Endothelial cell of umbilical vein (primary cell): Measurements from ENCODE around the gene MACROD2. TPM values are rescaled to one million over a fixed set of nuclear protein-coding genes. Genes with fewer than 3 reads are reported as not detected.

Source experiments
- BruUV-seq: library from RNA; stranded (reverse); fragments of 400-500 nt; replicated peaks from 2 replicates; lab custom pipeline; 2021; lab: Mats Ljungman, UMichigan
- CTCF ChIA-PET: fragments of 300-600, 350-600 bp; sonication (Branson Sonifier 250); formaldehyde crosslinking; loops from one replicate; lab custom pipeline; 2021; ENCODE audit warnings: antibody characterized with exemption, inconsistent platforms; lab: Charles Lee
- POLR2A ChIA-PET: fragments of 300-600, 350-600 bp; sonication (Branson Sonifier 250); formaldehyde crosslinking; loops from one replicate; lab custom pipeline; 2021; ENCODE audit warnings: antibody characterized with exemption, inconsistent platforms; lab: Charles Lee
- DNase-seq: peaks from one replicate; pipeline ENCODE4 v3.0.0-alpha.2; 2011; ENCODE audit warnings: low read depth, low spot score
- FAIRE-seq: peaks from 2 replicates; lab custom pipeline; 2011; peaks lifted over from hg19 to GRCh38; lab: Jason Lieb, UNC
- H2AFZ ChIP-seq: 2 replicates; pipeline ENCODE4 v1.6.0; 2012; ENCODE audit warnings: low read depth, low read length, control low read depth, inconsistent platforms
- H3K27ac ChIP-seq: 2 replicates; pipeline ENCODE4 v1.5.1; 2011; ENCODE audit warnings: low read depth, mild to moderate bottlenecking, control low read depth, low read length, moderate library complexity; ENCODE audit not compliant: insufficient read depth
- H3K27me3 ChIP-seq, 2 experiments: 2 replicates each; pipeline versions ENCODE4 v1.6.0 to v1.6.1; 2011; ENCODE audit warnings: low read length in 2 of 2, mixed read lengths in 1 of 2; ENCODE audit not compliant: control insufficient read depth in 2 of 2, insufficient read depth in 2 of 2
- H3K36me3 ChIP-seq, 2 experiments: 2 replicates in 1 of 2; 3 replicates in 1 of 2; pipeline ENCODE4 v1.5.1; 2011; ENCODE audit warnings: low read length in 2 of 2, mild to moderate bottlenecking in 1 of 2, moderate library complexity in 1 of 2; ENCODE audit not compliant: control insufficient read depth in 2 of 2, insufficient read depth in 2 of 2; ENCODE audit errors: extremely low read depth in 1 of 2
- H3K4me1 ChIP-seq: 3 replicates; pipeline ENCODE4 v1.5.1; 2011; ENCODE audit warnings: mild to moderate bottlenecking, low read length; ENCODE audit not compliant: control insufficient read depth, insufficient read depth; ENCODE audit errors: extremely low read depth
- H3K4me2 ChIP-seq: 2 replicates; pipeline ENCODE4 v1.6.1; 2011; ENCODE audit warnings: low read length, control low read depth, mixed read lengths; ENCODE audit not compliant: insufficient read depth
- H3K4me3 ChIP-seq, 3 experiments: fragments of 200-600 bp in 1 of 3; sonication (generic), shearing (Covaris generic) in 1 of 3; replicated peaks in 1 of 3; 2 replicates each; pipeline ENCODE4 v1.5.1; 2011 to 2016; ENCODE audit warnings: control low read depth in 3 of 3, low read length in 3 of 3, mild to moderate bottlenecking in 2 of 3, inconsistent platforms in 1 of 3, low read depth in 1 of 3, moderate library complexity in 1 of 3; ENCODE audit not compliant: insufficient read depth in 1 of 3
- H3K79me2 ChIP-seq: 2 replicates; pipeline ENCODE4 v1.6.0; 2012; ENCODE audit warnings: low read length, inconsistent platforms; ENCODE audit not compliant: control insufficient read depth, insufficient read depth
- H3K9ac ChIP-seq: replicated peaks from 2 replicates; pipeline ENCODE3; 2011; ENCODE audit warnings: low read length, control low read depth; ENCODE audit not compliant: insufficient read depth; ENCODE audit errors: extremely low read depth
- H3K9me1 ChIP-seq: replicated peaks from 3 replicates; pipeline ENCODE4 v1.6.0; 2011; ENCODE audit warnings: mild to moderate bottlenecking, low read length; ENCODE audit not compliant: control insufficient read depth, insufficient read depth; ENCODE audit errors: extremely low read depth
- H3K9me3 ChIP-seq: replicated peaks from 2 replicates; pipeline ENCODE4 v1.5.1; 2012; ENCODE audit warnings: low read length, inconsistent platforms; ENCODE audit not compliant: control insufficient read depth, insufficient read depth
- H4K20me1 ChIP-seq: replicated peaks from 2 replicates; pipeline ENCODE3; 2011; ENCODE audit warnings: mild to moderate bottlenecking, low read length; ENCODE audit not compliant: control insufficient read depth, insufficient read depth; ENCODE audit errors: extremely low read depth
- EZH2 ChIP-seq: IDR thresholded peaks from 2 replicates; pipeline ENCODE4 v1.6.1; 2012; ENCODE audit warnings: borderline replicate concordance, low read depth, mild to moderate bottlenecking, moderate library complexity, low read length, inconsistent platforms; ENCODE audit not compliant: severe bottlenecking
- FOS ChIP-seq: IDR thresholded peaks from 2 replicates; pipeline ENCODE4 v1.6.1; 2011; ENCODE audit warnings: mild to moderate bottlenecking, low read length, moderate library complexity, borderline replicate concordance; ENCODE audit not compliant: insufficient read depth
- GATA2 ChIP-seq: IDR thresholded peaks from 2 replicates; pipeline ENCODE4 v1.7.0; 2011; ENCODE audit warnings: low read depth, mild to moderate bottlenecking, moderate library complexity, mixed read lengths, low read length; ENCODE audit not compliant: insufficient read length, insufficient read depth
- JUN ChIP-seq: IDR thresholded peaks from 2 replicates; pipeline ENCODE4 v1.6.1; 2011; ENCODE audit warnings: borderline replicate concordance, low read depth; ENCODE audit not compliant: insufficient read length, insufficient read depth
- MYC ChIP-seq: IDR thresholded peaks from one replicate; pipeline ENCODE4 v1.6.1; 2011; ENCODE audit warnings: mild to moderate bottlenecking, low read depth, low read length
- POLR2A ChIP-seq: IDR thresholded peaks from 2 replicates; pipeline ENCODE4 v1.6.1; 2012; ENCODE audit warnings: low read depth, mild to moderate bottlenecking, control low read depth, low read length
- POLR2AphosphoS5 ChIP-seq: IDR thresholded peaks from 2 replicates; pipeline ENCODE4 v1.6.1; 2012; ENCODE audit warnings: low read depth, mild to moderate bottlenecking, control low read depth, low read length, moderate library complexity; ENCODE audit not compliant: insufficient read depth
- dilution Hi-C: fragments of 300-500 bp; cut with MboI; formaldehyde crosslinking; loops from one replicate; pipeline ENCODE4 v1.15.0; 2019; ENCODE audit warnings: low sequenced_read_pairs; ENCODE audit not compliant: extremely low pct_ligation_motif_present
- intact Hi-C: fragments of 100-400 bp; cut with micrococcal nuclease; formaldehyde crosslinking; loops from one replicate; pipeline ENCODE4 v1.10.0; 2022
- polyA plus RNA-seq, 4 experiments: library from polyadenylated mRNA; depleted of rRNA in 3 of 4; stranded (reverse) in 3 of 4; unstranded in 1 of 4; fragments of >200 nt; gene quantifications; 2 replicates each; pipeline versions ENCODE4 v1.2.1 to v1.2.3, GENCODE V29; 2011 to 2012; ENCODE audit warnings: missing spikeins in 1 of 4
- total RNA-seq: library from RNA; stranded (reverse); gene quantifications from 2 replicates; pipeline ENCODE4 v1.2.3, GENCODE V29; 2021
- TF ChIP-seq, protein P1 (sequence below), 2 donors: IDR thresholded peaks; 1 replicate in 1 of 2; 2 replicates in 1 of 2; pipeline ENCODE4 v1.5.1; 2011; ENCODE audit warnings: low read length in 2 of 2, mild to moderate bottlenecking in 2 of 2, moderate library complexity in 2 of 2, control low read depth in 1 of 2, inconsistent platforms in 1 of 2, low read depth in 1 of 2; ENCODE audit not compliant: insufficient read depth in 1 of 2; ENCODE audit errors: extremely low read depth in 1 of 2
- TF ChIP-seq, protein P2 (sequence below): IDR thresholded peaks from 2 replicates; pipeline ENCODE4 v1.6.1; 2011; ENCODE audit not compliant: insufficient read depth, insufficient read length

The MACROD2 gene
- total and polyA plus RNA-seq, 2 donors (not counting 3 experiments of a cell fraction or from before 2014, with no cell fraction given) = 0.11 to 0.73 TPM

DNA sequence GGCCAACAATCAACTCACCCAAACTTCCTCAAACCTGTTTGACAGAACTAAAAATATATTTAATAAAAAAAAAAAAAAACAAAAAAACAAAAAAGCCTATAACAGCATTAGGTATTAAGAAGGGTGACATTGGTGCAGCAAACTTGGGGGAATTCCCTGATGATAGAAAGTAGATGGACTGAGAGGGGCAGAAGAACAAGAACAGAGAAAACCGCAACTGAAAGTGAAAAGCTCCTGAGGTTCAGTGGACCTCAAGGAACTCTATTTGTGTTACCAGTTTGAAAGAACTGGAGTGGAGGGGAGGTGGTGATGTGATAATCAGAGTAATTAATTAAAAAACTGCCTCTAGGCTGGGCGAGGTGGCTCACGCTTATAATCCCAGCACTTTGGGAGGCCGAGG lies 53.8 kb downstream of the MACROD2 start:
- H4K20me1 ChIP-seq = no peaks in the 10 kb centered on the region
- DNase-seq = no peak
- H3K4me3 ChIP-seq = no peak overlapping the region
- H3K9ac ChIP-seq = no peak overlapping the region
- no peaks in the 10 kb centered on the region for H3K9me3 ChIP-seq
- ChIA-PET POLR2A (interaction anchor here (0.7 kb wide), 1 partner anchor 667 kb away, joined by 6 read pairs; no protein-coding TSS in a partner anchor), CTCF (interaction anchor here (2.0 kb wide), 1 partner anchor 9 kb away, joined by 4 read pairs; no protein-coding TSS in a partner anchor)
- no peaks in the 10 kb centered on the region for H3K79me2 ChIP-seq
- no peak overlapping the region for H2AFZ ChIP-seq
- FAIRE-seq = no peak
- no TSS peak for BruUV-seq
- no peak overlapping the region for H3K4me2 ChIP-seq
- TF ChIP-seq EZH2 = no peak
- TF ChIP-seq FOS = no peak
- no peak for TF ChIP-seq GATA2
- no peak for TF ChIP-seq JUN
- TF ChIP-seq, protein P1, sequence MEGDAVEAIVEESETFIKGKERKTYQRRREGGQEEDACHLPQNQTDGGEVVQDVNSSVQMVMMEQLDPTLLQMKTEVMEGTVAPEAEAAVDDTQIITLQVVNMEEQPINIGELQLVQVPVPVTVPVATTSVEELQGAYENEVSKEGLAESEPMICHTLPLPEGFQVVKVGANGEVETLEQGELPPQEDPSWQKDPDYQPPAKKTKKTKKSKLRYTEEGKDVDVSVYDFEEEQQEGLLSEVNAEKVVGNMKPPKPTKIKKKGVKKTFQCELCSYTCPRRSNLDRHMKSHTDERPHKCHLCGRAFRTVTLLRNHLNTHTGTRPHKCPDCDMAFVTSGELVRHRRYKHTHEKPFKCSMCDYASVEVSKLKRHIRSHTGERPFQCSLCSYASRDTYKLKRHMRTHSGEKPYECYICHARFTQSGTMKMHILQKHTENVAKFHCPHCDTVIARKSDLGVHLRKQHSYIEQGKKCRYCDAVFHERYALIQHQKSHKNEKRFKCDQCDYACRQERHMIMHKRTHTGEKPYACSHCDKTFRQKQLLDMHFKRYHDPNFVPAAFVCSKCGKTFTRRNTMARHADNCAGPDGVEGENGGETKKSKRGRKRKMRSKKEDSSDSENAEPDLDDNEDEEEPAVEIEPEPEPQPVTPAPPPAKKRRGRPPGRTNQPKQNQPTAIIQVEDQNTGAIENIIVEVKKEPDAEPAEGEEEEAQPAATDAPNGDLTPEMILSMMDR (IDR thresholded peaks at IDR 0.05; ENCODE audit: extremely low read depth in 1 of 2, insufficient read depth in 1 of 2, low read depth in 1 of 2, low read length in 2 of 2) = no peak
- TF ChIP-seq, protein P2, sequence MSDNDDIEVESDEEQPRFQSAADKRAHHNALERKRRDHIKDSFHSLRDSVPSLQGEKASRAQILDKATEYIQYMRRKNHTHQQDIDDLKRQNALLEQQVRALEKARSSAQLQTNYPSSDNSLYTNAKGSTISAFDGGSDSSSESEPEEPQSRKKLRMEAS = no peak
- TF ChIP-seq POLR2AphosphoS5 = no peak
- no peak for TF ChIP-seq POLR2A
- TF ChIP-seq MYC = no peak
- no peaks in the 10 kb centered on the region for H3K4me1 ChIP-seq
- no peak overlapping the region for H3K27ac ChIP-seq
- dilution Hi-C loops = no loop called here
- no peaks in the 10 kb centered on the region for H3K9me1 ChIP-seq
- H3K27me3 ChIP-seq = no peaks in the 10 kb centered on the region
- intact Hi-C loops = no loop called here
- no peaks in the 10 kb centered on the region for H3K36me3 ChIP-seq
